GM12873 (cell line): Measurements from ENCODE around the gene ICA1L.

ENCODE experiments used
- CTCF ChIP-seq: IDR thresholded peaks from 2 replicates; pipeline ENCODE4 v1.5.1; 2012; ENCODE audit warnings: low read depth, mild to moderate bottlenecking, moderate library complexity, low read length, control low read depth; ENCODE audit not compliant: insufficient read depth; ENCODE audit errors: missing control alignments

Gene ICA1L

GRCh38 chr2:202908186-202908585 lies 36.6 kb upstream of the ICA1L start:
- no peak for TF ChIP-seq CTCF

- no peak for TF ChIP-seq CTCF
These were observed 13.6 kb upstream of the ICA1L start for GRCh38 chr2:202885190-202885589.

- TF ChIP-seq CTCF, result no peak
These were observed 12.6 kb upstream of the ICA1L start for GRCh38 chr2:202883987-202884675.

- no peak for TF ChIP-seq CTCF
These were observed 10.0 kb upstream of the ICA1L start for GRCh38 chr2:202881570-202881969.

- TF ChIP-seq CTCF, result no peak
These were observed 6.1 kb upstream of the ICA1L start for GRCh38 chr2:202877699-202878098.

DNA sequence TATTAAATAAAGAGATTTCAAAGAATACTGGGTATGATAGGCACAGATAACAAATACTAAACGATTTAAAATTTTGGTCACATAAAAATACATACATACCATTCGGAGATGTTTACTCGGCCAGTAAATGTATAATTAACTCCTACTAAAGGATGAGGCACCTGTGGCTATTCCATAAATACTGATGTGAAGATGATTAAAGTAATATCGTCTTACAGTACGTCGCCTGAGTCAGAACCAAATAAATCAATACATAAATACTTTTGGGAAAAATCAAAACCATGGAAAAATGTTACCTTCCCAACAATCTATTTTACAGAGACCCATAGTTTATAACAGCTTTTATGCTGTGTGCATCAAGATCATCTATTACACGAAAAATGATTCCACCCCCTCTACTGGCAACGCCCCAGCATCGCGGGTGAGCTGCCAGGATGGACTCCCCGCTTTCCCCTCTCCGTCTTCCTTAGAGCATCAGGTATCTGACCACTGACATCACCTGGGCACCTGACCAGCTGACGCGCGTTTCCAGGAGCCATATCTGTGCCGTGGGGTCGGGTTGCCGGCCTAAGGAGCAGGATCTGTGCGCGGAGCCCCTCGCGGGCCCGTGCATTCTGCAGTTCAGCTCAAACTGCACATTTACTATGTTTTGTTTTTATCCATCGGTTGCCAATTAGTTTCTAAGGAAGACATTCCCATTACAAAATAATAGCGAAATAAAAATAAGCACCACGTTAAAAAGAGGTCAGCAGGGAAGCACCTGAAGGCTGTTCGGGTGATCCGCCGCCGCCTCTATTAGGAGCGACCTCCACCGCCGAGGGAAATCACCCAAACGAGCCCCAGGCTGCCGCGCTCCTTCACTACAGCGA lies 901 bp downstream of the ICA1L start:
- peak; percentile 76 for TF ChIP-seq CTCF

GRCh38 chr2:202861987-202862386 lies 9.6 kb downstream of the ICA1L start:
- TF ChIP-seq CTCF, result no peak
